ENCODE data around the gene PDE2A.

PDE2A gene

DNA sequence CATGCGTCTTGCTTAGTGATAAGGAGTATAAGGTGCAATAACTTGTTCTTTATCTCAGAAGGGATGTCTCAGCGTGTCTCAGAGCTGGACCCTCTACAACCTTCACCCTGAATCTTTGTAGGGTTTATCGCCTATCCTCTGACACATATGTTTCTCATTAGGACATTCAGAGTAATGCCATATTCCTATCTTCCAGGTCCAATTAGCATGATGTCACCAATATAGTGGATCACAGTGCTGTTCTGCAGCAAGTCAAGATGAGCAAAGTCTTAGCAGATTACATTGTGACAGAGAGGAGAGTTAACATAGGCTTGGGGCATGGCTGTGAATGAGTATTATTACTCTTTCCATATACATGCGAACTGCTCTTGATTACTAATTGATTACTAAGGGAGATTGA lies 129.6 kb downstream of the PDE2A start:
- DNase-seq (ENCODE audit: low spot score) = no peak

DNA sequence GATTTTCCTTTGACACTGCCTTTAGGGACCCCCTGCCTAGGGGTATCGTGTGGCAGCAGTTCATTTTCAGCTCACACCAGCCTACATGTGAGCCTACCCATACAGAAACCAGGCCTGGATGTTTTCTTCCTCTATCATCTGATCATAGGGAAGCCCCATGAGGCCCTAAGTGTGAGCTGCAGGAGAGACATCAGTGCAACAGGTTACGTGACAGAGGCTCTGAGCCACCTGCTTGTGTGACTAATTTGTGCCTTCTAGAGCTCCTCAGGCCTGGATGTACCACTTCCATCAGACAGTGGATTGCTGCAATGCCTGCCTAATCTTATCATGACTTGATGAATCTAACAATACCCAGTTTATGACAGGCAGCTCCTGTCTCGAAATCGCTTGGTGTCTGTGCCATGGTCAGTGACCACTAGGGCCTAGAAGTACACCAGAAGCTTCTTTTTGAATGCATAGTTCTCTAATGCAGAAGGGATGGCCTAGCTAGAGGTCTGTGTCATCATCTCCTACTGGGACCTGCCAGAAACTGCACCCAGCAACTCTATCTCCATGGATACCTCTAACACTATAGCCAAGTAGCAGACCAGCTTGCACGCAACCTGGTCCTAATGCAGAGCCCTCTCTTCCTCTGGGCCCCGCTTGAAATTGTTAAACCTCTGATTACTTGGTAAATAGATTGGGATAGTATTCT lies 130.2 kb downstream of the PDE2A start:
- DNase-seq (ENCODE audit: low spot score) = no peak

DNA sequence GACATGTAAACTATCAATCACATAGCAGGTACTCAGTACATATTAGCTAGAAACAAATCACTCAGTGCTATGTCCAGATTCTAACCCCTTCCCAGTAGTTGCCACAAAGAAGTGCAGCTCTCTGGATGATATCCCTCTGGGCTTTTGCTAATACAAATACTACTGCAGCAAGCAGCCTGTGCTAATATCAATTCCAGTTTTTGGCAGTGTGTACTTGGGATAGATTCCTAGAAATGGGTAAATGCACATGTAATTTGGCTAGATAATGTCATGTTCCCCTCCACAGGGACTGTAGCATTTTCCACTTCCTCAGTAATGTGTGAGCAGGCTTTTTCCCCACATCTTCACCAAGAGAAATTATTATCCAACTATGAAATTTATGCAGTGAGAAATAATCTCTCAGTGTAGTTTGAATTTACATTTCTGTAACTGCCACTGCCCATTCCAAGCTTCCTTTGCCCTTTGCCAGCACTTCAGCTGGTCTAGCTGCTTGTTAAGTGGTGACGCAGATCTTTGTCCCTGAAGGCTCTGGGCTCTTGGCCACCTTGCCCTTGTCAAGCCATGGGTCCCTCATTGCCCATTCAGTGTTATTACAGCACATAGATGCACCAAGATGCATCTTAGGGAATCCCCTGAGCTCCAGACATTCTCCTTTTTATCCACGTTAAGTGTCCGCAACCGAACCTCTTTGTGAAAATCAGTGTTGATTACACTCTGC lies 132.8 kb downstream of the PDE2A start:
- DNase-seq (ENCODE audit: low spot score) = no peak

DNA sequence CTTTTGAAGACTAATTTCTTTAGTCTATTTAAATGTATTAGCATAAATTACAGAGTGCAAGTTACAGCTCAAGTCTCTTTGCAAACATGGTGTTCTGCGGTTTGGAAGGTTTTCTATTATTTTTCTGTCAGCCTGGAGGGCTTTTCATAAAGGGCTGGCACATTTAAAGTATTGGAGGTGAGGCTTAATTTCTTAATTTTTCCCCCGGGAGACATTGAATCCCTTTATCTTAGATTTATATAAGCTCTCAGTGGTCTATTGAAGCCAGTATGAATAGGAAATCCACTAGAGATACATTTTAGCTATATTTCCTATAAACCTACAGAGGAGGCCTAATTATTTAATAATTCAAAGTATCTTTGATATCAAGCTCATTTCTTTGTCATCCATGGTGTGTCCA lies 137.2 kb downstream of the PDE2A start:
- DNase-seq (ENCODE audit: low spot score) = no peak

DNA sequence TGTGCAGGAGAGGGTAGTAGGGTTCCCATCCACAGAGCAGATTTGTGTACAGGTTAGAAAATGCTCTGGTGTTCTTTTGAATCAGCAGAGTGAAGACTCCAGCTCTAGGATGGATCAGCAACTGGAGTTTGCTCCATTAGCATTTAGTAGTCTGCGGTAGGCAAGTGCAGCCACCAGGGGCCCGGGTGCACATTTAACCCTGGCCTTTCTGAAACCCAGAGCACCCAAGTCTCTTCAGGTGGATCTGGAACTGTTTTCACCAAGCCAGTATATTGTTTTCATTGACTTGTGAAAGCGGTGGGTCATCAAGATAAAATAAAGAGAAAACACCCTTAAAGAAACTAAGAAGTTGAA lies 139.1 kb downstream of the PDE2A start:
- DNase-seq (ENCODE audit: low spot score) = no peak

DNA sequence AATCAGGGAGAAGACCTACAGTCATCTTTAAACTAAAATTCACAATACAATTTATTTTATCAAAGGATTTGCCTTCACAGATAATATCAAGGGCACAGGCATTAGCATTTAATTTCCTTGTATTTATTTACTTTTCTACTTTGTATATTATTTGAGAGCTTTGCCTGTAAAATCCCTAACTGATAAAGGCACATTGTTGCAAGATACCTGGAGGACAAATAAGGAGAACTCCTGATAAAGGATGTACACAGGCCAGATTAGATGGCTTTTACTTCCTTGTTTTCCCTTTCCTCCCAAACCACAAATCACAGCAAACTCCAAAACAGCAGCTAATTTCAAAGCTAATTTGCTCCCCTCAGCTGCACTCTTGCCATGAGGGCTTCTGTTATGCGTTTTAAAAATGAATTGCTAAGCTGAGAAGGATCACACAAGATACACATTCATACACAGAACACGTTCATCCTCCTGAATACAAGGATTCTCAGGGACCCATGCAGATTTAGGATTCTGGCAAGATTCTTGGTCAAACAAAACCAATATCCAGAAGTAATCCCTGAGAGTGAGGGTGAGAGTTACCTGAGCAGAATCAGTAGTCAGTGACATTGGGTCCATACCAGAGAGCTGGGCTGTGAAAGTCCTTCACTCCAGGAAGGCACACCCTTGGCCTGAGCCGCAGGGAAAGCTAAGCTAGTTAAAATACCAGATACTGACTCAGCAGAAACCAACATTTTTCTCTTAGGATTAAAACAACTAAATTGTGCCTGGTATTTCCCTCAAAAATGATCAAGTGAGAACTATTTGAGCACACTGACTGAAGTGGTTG lies 139.6 kb downstream of the PDE2A start:
- no peak for DNase-seq (ENCODE audit: low spot score)

- DNase-seq (ENCODE audit: low spot score) = no peak
Measured at GRCh38 chr11:72529068-72529467, 145.2 kb downstream of the PDE2A start.

GRCh38 chr11:72528121-72528520 lies 146.1 kb downstream of the PDE2A start:
- DNase-seq (ENCODE audit: low spot score) = no peak
